NCI-H226 (cell line): Measurements from ENCODE around the gene FTO.

Experiments
- DNase-seq: peaks from one replicate; pipeline ENCODE4 v3.0.0-alpha.2; 2015

The FTO gene

DNA sequence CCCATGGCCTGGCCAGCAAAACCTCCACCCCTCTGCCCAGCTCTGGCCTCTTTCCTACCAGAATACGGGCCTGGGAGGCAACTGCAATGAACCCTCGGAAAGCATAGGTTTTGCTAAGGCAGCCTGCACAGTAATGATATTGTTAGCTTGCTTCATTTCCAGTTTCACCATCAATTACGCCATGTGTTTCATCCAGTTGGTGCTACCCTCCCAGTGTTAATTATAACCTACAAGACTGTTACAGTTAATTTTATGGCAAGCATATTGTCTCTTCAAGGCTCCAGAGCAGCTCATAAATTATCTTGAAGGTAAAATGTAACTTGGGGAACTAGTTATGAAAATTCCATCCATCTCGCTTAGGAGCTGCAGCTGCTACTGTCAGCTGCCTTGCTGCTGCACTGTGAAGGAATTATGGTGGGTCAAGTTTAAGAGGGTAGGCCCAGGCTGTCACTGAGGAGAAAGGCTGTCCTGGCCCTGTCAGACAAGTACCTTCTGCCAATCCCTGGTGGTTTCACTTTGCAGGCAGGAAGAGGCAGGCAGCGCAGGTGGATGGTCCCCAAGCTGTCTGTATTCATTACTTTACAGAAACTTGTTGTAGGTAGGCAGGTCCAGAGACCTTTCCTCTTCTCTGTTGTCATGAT, 242.9 kb downstream of the FTO start:
- DNase-seq, result no peak

DNA sequence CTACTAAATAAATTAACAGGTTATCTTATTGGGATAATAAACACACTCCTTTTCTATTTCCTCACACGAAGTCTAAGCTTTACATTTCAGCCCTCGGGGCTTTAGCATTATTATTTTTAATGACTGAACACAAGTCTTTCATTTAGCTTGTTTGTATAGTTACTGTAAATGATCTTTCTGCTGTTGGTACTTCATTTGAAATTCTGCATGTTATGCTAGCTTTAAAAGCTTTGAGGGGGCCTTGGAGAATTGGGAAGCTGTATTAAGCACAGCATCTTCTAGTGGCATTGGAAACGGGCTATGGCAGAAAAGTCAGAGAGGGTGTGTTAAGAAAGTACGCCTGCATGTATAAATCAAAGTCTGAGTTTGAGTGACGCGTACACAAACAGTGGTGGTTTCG, 243.7 kb downstream of the FTO start:
- DNase-seq, result no peak

DNA sequence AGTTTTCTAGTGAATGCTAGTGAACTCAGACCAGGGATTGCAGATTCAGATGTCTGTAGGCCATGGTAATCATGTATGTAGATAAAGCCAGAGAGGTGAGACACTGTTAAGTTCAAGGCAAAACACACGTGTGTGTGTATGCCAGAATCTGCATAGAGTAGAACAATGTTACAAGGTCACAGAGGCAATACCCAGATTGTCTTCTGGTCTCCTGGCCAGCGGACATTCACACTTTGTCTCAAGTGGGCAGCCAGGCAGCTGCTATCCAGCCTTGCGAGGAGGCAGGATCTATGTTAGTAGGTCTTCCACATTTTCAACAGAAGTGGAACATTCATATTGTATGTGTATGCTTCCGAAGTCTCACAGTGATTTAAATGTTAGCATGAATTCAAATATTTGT, 244.4 kb downstream of the FTO start:
- DNase-seq, result no peak

DNA sequence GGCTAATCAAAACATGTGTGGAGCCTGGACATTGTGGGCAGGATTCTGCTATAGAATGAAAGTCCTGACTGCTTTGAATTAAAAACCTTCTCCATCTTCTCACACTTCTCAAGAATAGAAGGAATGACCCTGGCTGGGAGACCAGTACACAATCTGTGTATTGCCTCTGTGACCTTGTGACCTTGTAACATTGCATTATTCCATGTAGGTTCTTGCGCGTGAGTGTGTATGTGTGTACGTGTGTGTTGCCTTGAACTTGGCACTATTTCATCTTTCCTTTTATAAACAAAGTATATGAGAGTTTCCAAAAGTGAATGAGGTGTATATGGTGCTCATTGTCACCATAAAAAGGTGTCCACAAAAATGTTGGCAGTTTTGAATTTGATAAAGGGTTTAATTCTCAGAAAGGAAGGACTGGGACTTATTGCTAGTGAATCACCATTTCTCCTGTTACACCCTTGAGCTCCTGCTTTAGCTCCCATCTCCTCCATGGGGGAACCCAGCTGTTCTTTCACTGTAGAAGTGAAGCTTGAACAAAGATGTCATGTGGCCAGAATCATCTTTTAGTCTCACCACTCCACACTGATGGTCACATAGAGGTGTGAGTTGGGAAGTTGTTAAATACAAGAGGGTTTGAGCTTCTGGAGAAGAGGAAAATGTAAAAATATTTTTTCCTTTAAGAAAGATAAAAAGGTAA, 244.9 kb downstream of the FTO start:
- DNase-seq, result no peak

DNA sequence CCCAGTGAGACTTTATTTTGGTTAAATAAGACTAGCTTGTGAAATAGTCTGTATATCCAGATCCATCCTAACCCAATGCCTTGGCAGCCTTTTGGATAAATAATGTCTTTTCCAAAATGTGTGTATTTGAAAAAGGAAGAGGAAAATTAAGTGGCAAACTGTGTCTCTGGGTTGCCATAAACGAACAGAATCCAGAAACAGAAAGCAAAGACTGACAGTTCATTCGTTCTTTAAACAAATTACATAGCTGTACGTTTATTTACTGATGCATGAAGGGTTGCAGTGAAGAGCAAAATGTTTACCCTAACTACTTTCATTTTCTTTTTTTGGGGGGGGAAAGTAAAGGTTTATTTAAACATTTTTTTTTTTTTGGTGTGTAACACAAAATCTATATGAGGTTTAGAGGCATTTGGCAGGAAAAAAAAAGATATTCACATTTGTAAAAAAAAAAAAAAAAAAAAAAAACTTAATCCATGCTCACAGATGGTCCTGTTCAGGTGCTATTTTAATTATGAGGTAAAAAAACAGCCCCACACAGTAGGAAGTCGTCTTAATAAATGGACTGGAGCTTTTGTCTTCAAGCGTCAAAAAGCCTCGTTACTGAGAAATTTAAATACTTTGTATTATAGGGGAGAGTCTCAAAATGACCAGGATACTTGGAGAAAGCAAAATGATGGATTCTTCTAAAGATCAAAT, 245.9 kb downstream of the FTO start:
- no peak for DNase-seq

DNA sequence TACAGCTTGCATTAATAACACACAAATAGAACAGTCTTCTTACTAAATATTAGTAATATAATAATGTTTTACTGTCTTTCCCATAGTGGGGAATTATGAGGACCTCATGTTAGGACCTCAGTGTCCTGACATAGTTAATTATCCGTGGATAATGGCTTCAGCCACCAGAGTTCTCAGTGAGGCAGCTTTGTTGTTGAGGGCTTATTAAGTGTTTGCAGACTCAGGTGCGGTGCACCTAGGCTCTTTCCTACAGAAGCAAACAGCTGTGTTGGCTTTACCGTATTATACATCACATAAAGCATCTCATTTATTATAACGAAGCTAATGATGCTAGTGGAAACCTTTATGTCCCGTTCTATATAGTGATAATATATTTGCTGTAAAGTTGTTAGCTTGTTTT, 246.7 kb downstream of the FTO start:
- DNase-seq, result no peak

DNA sequence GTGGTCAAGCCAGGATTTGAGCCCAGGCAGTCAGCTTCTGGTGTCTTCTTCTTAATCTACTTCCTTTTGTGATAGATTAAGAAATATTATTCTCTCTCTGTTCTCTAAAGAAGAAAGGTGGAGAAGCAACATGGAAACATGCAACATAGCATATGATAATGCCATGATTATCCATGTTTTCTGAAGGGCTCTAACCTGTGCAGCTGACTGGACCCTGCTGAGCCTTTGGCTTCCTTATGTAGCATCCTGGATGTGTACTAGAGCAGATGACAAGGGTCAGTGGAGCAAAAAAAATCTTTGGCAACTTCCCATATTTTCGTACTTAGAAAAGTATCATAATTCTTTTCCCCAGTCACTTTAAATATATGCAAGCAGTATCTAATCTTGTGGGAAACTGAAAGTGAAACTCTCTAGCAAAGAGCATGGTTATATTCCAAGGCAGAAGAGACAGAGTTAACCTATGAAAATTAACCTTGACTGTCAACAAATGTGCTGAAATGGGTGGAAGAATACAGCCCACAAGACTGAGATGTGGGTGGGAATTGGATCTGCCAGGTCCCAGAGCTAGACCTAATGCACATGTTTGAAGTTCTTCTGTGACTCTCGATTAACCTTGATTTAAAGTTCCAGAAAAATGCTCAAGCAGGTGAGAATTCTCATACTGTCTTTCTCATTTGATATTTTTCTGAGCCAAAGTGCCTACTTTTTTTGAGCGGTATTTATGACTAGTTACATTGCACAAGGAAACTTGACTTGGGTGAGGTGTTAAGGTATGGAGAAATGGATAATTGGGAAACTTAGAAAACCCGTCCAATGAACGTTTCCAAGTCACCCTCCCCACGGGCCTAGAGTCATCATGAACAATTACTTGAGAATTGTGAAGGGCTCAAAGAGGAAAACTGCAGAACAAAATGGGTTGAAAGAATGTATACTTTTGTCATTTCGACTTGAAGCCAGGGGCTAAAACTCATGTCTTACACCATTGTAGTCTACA, 248.6 kb downstream of the FTO start:
- DNase-seq, result no peak

DNA sequence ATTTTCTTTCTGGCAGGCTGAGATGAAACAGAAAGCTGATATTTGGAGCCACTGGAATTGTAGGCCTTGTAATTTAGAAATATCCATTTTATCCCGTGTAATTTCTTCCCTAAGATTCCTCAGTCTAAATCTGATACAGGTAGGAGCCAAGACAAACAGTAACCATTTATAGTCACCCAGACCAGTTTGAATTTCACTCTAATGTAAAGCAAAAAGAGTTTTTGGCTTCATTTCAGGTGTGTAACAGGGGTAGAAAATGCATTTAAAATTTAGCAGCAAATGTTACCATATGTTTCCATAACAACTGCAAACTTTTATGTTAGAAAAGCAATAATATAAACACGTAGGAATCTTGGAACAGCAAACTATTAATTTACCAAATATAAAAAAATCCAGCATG, 249.4 kb downstream of the FTO start:
- no peak for DNase-seq

DNA sequence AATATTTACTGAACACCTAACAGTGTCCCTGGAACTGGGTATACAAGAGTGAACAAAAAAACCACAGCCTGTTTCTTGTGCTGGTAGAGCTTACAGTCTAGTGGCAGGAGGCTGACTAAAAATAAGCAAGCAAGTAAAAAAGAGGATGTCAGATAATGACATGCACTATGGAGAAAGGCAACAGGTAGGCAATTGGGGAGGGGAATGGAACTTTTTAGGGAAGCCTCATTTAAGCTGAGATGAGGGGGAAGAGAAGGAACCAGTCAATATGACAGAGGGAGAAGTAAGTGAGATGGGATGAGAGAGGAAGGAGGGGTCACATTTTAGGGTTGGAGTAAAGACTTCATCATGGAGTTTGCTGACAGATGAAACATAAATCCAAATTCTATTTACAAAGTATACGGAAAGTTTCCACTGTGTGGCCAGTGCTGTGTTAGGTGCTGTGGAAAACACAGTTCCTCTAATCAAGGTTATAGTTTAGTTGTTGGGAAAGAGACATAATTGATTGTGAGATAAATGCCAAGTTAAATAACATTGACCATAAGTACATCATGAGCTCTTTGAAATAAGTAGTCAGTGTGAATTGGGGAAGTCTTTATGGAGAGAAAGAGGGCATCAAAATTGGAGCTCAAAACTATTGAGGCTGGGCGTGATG, 251.4 kb downstream of the FTO start:
- no peak for DNase-seq

DNA sequence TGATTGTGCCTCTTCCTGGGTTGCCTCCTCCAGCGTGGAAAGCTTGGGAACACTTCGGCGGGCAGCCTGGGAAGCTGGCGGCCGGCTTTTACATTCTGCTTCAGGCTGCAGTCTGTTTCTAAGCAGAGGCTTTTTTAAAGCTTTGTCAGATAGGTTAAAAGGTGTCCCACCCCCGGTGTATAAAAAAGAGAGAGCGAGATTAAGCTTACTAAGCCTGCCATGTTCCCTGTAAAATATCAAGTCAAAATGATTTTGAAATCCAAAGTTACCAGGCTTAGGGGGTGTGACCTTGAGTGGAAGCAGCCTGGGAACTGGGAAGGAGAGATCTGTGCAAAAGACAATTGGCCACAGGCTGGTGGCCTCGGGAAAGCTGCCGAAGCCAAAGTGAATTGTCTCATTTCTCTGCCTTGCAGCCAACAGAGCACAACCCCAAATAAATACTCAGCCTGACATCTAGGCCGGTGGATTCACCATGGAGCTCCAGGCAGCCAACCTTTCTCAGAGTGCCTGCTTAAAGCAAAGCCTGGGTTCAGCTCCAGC, 254.5 kb downstream of the FTO start:
- DNase-seq, result no peak

DNA sequence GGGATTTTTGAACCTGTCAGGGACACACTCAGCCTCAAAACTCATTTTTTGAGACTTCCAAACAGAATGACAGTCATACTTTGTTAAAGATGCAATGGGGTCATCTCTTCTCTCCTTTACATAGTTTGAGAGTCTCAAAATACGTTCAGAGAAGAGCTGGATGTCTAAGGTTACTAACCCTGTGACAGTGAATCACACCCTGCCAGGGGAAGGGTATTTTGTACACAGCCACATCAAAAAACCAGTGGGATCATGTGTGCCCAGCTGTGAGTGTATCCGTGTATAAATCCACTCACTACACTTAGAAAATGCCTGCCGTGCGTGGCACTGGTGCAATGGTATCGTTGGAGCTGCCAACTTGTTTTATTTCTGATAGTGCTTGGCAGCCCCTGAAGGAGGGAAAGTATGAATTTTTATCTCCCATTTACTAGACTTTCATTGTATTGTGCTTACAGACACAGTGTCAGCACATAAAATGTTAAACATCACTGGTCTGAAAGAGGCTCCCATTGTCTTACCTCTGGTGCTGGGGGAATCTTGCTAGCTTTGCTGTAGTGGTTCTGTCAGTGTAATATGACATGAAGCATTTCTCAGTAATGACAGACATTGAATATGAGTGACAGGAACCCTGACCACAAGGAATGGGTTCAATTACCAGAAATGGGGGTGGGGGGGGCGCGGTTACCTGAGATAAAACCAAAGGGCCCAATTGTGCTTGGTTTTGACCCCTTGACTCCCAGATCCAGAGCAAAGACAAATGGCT, 256.3 kb downstream of the FTO start:
- DNase-seq, result no peak

DNA sequence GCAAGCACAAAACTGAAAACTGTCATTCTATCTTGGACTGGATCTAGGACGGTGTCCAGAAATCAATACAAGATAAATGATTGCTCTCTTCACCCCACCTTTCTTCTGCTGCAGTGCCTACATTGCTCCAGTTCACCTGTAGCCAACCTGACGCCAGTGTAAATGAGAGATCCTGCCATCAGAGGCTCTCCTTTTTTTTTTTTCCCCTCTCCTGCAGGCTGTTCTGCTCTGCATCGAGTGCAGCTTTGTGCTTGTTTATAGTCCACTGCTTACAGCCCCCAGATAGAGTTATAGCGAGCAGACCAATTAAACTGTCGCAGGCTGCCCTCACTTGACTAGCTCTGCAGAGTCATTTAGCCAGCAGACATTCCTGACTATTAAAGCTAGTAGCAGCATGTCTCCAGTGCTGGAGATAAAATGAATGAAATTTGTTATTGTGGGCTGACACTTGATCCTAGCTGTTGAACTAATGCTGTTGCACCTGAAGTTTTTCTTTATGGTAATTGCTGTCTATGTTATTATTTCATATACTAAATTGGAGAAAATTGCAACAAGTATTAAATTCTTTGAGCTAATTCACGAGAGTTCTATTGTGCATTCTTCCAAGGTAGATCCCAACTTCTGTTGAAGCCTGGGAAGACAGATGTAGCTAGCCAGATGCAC, 257.1 kb downstream of the FTO start:
- no peak for DNase-seq

DNA sequence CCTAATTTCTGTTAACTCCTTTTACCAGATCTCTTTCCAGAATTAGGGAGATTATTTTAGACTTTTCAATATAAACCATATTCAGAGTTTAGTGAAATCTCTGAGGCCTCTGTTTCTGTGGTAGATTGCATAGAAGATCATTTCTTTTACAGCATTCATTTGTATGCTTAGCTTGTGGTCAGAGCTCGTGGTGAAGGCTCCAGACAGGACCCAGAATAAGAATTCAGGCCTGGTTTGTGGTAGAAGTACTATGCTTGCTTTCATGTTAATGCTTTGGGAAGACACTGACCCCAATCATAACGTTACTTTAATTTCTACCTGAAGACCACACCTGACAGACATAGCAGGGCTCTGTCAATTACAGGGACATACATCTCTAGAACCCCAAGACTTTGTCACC, 258.1 kb downstream of the FTO start:
- no peak for DNase-seq

DNA sequence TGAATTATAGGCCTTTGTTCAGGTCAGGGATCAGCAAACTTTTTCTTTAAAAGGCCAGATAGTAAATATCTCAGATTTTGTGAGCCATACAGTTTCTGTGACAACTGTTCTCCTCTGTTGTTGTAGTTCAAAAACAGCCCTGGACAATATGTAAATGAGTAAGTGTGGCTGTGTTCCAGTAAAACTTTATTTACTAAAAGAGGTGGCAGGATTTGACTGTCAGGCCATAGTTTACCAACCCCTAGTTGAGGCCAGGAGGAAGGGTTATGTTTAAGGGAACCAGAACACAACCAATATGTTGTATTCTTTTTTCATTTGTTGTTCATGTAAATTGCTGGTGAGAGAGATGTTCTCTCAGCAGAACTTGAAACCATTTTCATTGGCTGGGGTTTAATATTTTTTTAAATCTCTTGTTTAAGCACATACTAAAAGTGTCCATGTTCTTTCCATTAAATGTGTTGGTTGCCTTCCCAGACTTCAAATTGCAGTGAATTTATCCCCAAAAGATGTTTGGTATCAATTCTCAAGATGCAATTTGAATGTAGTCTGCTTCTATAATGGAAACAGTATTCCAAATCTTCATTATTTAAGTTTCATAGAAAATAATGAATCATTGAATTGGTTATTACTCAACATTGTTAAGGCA, 260.3 kb downstream of the FTO start:
- DNase-seq, result no peak

DNA sequence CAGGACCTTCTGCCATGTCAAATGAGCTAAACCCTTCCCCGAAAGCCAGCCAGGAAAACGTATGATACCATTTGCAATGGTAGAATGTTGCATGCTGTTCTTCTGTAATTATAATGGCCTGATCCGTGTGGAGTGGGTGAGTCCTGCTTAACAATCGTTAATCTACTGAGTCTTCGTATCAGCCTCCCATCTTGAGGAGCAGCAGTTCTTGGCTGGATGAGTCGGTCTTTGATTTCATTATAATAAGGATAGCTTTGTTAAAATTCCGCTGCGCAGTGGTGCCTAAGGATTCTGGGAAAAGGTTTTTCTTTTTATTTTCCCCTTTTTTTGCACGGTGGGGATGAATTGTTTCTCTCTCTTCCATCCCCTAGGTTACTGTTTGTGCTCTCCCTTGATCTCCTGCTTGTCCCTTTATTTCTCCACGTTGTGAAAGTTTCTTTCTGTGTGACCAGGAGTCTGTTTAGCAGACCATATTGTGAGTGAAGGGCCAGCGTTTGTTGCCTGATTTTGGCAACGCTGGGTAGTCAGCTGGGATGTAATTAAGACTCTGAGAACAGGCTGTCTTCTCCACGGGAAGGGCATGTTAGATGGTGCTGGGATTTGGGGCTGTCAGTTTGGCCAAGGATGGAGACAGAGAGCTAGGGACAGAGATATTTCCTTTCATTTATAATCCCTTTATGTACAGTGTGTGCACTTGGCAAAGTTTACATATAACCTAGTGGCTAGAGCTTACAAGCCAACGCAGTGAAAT, 263.0 kb downstream of the FTO start:
- no peak for DNase-seq

DNA sequence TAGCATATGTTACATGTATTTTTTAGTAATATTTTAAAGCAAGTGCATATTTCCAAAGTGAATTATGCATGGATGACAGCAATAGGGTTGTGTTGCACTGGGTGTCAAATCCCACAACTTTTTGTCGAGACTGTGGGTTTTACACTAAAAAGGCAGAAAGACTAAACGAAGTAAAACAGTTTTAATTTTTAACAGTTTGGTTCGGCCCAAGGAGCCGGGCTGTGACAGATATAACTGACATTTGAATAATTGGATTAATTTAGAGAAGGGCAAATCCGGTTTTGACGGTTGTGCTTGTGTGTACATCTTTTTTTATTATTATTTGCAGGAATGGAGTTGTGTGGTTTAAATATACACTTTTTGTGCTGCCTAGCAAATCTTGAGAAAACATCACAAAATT, 263.6 kb downstream of the FTO start:
- no peak for DNase-seq

DNA sequence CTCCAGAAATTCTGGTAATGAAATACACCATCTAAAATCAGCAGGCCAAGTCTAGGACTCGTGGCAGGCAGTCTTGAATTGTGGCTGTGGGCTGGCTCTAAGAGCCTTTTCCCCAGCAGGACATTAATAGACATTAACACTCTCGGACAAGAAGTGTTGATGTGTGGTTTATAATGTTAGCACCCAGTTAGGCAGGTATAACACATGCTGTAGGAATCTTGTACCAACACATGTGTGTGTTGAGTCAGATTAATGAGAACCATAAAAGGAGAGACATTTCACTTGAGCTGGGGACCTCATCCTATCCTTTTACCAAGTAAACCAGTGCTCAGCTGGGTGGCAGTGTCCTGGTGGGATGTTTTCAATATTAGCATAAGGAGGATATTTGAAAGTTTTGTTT, 264.5 kb downstream of the FTO start:
- DNase-seq, result no peak

DNA sequence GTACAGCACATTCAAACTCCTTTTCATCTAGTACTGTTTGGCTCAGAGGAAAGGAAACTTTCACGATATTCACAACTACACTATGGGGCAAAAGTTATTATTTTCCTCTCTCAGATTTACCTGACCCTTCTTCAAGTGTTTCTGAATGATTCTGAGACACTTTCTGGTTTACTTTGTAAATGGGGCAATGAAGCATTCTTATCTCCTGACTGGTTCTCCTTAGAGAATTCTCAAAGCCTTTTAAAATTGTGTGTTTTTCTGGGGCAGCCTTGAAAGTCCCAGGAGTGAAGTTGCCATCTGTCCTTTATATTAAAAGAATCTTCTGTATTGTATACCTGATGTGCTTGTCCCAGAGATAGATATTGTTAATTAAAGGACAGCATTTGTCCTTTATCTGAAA, 264.9 kb downstream of the FTO start:
- no peak for DNase-seq

DNA sequence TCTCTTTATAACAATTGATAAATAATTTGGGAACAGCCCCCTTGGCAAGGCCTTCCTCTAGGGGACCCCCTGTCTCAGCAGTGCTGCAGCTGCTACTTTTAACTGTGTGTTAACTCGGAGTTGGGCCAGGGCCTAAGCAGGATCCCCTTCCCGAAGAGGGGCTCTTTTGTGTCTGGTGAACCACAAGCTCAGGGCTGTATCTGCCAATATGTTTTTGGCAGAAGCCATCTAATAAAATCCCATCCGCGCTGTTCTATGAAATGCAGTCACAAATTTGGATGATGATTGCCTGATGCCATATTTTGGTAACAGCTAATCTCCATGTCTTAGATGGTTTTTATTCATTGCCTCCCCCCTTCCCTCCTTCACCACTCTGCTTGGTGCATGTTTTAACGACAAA, 267.7 kb downstream of the FTO start:
- DNase-seq, result no peak

DNA sequence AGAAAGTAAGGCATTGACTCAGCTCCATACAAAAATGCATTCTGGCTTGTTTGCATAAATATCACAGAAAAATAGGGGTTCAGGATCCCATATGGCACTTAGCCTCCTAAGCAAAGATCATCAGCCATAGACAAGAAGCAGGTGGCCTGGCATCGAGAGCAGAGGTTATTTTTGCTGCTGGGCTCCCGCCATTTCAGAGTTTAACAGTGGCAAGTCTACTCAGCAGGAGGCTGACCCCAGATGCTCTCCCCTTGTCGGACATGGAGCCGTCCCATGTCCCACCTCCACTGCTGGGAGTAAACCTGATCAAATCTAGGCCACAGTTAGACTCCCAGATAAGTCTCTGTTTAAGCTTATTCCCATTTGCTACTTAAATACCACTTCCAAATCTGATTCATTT, 269.1 kb downstream of the FTO start:
- no peak for DNase-seq
